Gastroesophageal sphincter (tissue), 3 donors: ENCODE data around the gene TRIM59.

Experiments
- CTCF ChIP-seq, 4 experiments: fragments of 200-600 bp in 2 of 4; fragments of 450-650 bp in 2 of 4; sonication (generic) in 1 of 4; IDR thresholded peaks; one replicate each; pipeline ENCODE4 v1.5.1; 2017 to 2019; ENCODE audit warnings: antibody characterized with exemption in 4 of 4, mild to moderate bottlenecking in 2 of 4, moderate library complexity in 2 of 4
- EP300 ChIP-seq: sonication (generic); formaldehyde crosslinking; IDR thresholded peaks from one replicate; pipeline ENCODE4 v1.6.1; 2017; ENCODE audit warnings: antibody characterized with exemption, mild to moderate bottlenecking
- POLR2A ChIP-seq, 2 donors: fragments of 450-650 bp; IDR thresholded peaks; one replicate each; pipeline ENCODE4 v1.6.1; 2017; ENCODE audit warnings: antibody characterized with exemption in 2 of 2, mild to moderate bottlenecking in 2 of 2, moderate library complexity in 1 of 2
- POLR2AphosphoS5 ChIP-seq: sonication (generic); formaldehyde crosslinking; IDR thresholded peaks from one replicate; pipeline ENCODE4 v1.6.1; 2017; ENCODE audit warnings: antibody characterized with exemption

DNA sequence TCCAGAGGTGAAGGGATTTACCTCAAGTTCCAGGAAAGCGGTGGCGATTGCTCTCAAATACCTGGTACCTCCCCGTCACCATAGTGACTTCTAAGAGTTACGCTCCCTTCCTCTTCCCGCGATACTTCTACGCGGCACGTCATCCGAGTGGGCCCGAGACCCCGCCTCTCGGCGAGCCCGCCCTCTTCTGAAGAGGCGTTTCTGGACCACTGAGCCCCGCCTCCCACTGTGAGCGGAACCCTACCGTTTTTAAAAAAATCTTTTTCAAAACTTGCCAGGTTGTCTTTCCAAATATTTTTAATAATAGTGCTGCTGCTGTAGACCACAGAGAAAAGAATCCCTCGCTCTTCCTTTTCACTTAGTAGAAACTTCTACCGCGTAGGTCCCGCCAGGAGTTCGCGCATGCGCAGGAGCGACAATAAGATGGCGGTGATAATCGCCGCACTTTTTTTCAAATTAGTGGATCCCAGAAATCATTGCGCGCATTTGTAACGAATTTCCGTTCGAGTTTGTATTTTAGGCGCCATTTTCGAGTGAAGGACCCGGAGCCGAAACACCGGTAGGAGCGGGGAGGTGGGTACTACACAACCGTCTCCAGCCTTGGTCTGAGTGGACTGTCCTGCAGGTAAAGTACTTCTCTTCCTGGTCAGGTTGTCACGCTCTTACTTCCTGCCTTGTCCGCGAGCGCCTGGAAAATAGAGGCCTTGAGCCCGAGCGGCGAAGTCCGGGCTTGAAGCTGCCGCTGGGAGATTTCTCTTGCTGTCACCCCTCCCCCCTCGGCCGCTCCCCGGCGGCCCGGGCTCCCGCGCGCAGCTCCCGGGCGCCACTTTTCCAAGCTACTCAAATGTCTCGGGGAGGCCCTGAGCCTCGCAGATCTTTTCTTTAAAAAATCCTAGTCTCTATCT is 50.2 kb downstream of the TRIM59 start, which contains the start of the genes IFT80 and SMC4:
- TF ChIP-seq POLR2A (IDR thresholded peaks at IDR 0.05) (peak; percentile 25 to 66), CTCF (IDR thresholded peaks at IDR 0.05) (peak in 2 of 4 experiments; percentile 8 to 9), EP300 (no peak), POLR2AphosphoS5 (peak; percentile 80)
